GM19043 (cell line): ENCODE measurements around the gene ZNF212.
"Not testable (repeated sequence)": the region's sequence is repeated elsewhere in the genome, so short reads cannot be mapped to it uniquely, and the experiment has no call there.

Experiments
- ATAC-seq: cut with Tn5 transposase; IDR thresholded peaks from one replicate; pipeline ENCODE4 v1.9.1; 2021; ENCODE audit warnings: low read depth; ENCODE audit not compliant: unreplicated experiment

Gene ZNF212

DNA sequence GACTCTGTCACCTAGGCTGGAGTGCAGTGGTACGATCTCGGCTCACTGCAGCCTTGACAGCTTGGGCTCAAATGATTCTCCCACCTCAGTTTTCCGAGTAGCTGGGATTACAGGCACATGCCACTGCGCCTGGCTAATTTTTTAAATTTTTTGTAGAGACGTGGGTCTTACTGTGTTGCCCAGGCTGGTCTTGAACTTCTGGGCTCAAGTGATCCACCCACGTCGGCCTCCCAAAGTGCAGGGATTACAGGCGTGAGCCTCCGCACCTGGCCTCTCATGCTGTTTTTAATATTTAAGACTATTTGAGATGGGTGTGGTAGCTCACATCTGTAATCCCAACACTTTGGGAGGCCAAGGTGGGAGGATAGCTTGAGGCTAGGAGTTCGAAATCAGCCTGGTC lies 12.1 kb downstream of the ZNF212 start:
- ATAC-seq = not testable (repeated sequence)

GRCh38 chr7:149252378-149252777 lies 12.9 kb downstream of the ZNF212 start:
- no peak for ATAC-seq

GRCh38 chr7:149253665-149254064 lies 14.2 kb downstream of the ZNF212 start:
- ATAC-seq = no peak

DNA sequence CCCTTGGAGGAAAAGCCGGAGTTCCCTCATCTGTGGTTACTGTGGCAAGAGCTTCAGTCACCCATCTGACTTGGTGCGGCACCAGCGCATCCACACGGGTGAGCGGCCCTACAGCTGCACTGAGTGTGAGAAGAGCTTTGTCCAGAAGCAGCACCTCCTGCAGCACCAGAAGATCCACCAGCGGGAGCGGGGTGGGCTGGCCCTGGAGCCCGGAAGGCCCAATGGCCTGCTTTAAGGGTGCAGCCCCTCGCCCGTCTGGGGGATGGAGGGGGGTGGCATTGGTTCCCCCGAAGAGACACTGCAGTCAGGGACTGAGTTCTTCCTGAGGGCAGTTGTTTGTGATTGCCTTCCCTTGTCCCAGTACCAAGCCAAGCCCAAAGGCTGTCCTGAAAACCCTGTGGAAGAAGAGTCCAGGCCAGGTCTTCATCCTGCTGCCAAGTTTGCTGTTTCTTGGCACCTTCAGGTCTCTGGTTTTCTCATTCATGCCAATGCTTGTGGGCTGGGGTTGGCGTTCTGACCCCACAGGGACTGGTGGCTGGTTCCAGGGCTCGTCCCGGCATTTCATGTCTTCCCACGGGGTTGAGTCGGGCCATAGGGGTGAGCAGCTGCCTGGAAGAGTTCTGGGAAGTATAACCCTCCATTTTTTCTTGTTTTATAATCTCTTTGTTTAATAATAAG lies 14.9 kb downstream of the ZNF212 start:
- ATAC-seq = no peak

GRCh38 chr7:149255174-149255573 lies 15.7 kb downstream of the ZNF212 start:
- no peak for ATAC-seq

DNA sequence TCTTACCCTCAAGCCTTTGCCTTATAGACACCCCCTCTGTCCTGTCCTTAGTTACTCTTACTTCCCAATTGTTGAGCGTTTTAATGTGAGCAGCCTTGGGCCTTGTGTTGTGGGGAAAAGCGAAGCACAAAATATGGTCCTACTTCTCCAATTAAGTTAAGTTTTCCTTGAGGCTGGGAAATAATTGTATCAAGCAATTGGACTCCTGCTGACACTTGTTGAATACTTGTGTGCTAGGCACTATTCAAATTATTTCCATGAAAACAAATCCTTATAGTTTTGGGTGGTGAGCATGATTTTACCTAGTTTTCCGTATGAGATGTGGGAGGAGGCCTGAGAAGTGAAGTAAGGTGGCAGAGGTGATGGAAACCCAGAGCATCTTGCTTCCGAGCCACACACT lies 17.1 kb downstream of the ZNF212 start:
- no peak for ATAC-seq

GRCh38 chr7:149257146-149257545 lies 17.7 kb downstream of the ZNF212 start:
- ATAC-seq = no peak

- ATAC-seq = peak; percentile 1
Observed at GRCh38 chr7:149261316-149261828, 21.9 kb downstream of the ZNF212 start.

DNA sequence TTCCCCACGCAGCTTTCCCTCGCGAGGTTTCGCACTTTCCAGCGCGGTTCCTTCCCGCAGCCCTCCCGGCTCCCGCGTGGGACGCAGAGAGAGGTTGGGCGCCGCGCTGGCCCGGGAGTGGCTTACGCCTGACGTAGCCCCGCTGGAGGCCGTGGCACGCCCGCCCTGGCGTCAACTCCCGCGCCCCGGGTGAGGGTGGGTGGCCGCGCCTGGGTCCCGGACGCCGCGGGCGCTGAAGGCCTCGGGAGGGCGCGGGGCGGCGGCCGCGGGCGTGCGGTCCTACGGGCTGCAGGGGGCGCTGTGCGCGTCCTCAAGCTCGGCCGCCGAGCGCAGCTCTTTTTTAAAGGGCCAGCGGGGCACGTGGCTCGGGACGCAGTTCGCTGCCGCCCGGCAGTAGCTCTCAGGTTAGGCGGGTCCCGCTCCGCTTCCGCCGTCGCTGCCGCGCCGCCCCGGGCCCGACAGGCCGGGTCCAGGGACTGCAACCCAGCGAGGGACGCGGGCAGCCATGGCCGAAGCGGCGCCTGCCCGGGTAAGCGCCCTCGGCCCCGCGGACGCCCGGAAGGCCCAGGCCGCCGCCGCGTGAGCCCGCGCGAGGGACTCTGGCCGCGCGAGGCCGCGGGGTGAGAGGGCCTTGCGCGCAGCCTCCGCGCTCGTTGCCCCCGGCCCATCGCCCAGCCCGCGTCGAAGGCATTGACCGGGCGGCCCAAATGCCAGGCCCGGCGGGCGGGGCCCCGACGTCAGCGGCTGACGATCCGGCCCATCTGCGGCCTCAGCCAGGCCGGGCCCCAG lies 22.6 kb downstream of the ZNF212 start, which contains the start of gene ZNF783:
ZNF783 (plus strand) TSS at position 368 of the 789 bp plus-strand sequence; CDS start at position 506, 138 bp downstream.
- peak; percentile 83 for ATAC-seq

GRCh38 chr7:149266451-149266850 lies 27.0 kb downstream of the ZNF212 start:
- ATAC-seq = no peak

GRCh38 chr7:149267733-149268132 lies 28.3 kb downstream of the ZNF212 start:
- no peak for ATAC-seq

- not testable (repeated sequence) for ATAC-seq
Observed at GRCh38 chr7:149274424-149274823, 35.0 kb downstream of the ZNF212 start.

DNA sequence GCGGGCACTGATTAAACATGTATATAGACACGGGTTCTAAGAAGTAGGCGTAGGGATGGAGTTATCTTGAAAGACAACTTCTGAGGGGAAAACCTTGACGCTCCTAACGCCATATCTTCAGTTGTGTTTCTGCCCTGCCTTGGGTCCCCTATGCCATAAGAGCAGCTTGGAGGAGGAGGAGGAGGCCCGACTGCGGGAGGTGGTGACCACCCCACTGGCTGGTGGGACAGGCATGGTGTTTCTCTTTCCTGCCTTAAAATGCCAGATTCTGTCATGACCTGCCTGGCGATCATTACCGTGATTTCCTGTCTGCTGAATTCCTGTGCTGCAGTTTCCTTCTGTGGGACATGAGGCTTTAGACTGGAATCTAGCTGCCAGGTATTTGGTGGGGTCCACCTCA lies 38.4 kb downstream of the ZNF212 start:
- no peak for ATAC-seq

DNA sequence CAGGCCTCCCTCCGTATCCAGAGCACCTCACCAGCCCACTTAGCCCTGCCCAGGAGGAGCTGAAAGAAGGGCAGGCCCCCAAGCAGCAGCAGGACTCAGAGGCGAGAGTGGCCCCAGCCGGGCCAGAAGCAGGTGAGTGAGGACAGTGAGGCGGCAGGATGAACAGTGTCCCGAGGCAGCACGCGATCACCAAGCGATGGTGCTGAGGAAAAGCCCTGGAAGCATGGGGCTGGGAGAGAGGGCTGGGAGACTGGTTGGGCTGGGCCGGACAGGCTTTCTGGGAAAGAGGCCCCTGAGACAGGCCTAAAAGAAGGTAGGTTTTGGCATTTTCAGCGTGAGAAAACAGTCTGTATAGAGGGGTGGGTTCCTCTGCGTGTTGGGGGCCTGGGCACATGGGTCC lies 38.9 kb downstream of the ZNF212 start:
- no peak for ATAC-seq

- no peak for ATAC-seq
Observed at GRCh38 chr7:149279111-149279743, 39.8 kb downstream of the ZNF212 start.

GRCh38 chr7:149280151-149280550 lies 40.7 kb downstream of the ZNF212 start:
- ATAC-seq = no peak

- ATAC-seq = no peak
Observed at GRCh38 chr7:149280661-149281507, 41.4 kb downstream of the ZNF212 start.

- no peak for ATAC-seq
Observed at GRCh38 chr7:149281508-149282330, 42.3 kb downstream of the ZNF212 start.

- ATAC-seq = no peak
Observed at GRCh38 chr7:149282331-149282655, 42.8 kb downstream of the ZNF212 start.

- no peak for ATAC-seq
Observed at GRCh38 chr7:149283321-149283720, 43.9 kb downstream of the ZNF212 start.
